Stimulated activated CD8-positive, alpha-beta memory T cell treated with anti-CD3 and anti-CD28 coated beads, Interleukin-12 subunit alpha, Interleukin-12 subunit beta, amount 100 ng/mL, for 24 hours (primary cell): ENCODE measurements around the gene CSK.
"Not testable (repeated sequence)": the region's sequence is repeated elsewhere in the genome, so short reads cannot be mapped to it uniquely, and the experiment has no call there.

ENCODE experiments used
- DNase-seq: peaks from one replicate; pipeline ENCODE4 v3.0.0-alpha.2; 2020; ENCODE audit errors: extremely low read depth

CSK gene

GRCh38 chr15:74770211-74770903, 11.5 kb upstream of the CSK start:
- DNase-seq: no peak

GRCh38 chr15:74773329-74773728, 8.6 kb upstream of the CSK start:
- DNase-seq: no peak

GRCh38 chr15:74773731-74774252, 8.1 kb upstream of the CSK start:
- no peak for DNase-seq

GRCh38 chr15:74775132-74775562, 6.7 kb upstream of the CSK start:
- DNase-seq: no peak

GRCh38 chr15:74775894-74776293, 6.0 kb upstream of the CSK start:
- no peak for DNase-seq

GRCh38 chr15:74776821-74777768, 4.8 kb upstream of the CSK start:
- DNase-seq: no peak

- no peak for DNase-seq
Measured at GRCh38 chr15:74777769-74778598, 3.9 kb upstream of the CSK start.

GRCh38 chr15:74778599-74778970, 3.3 kb upstream of the CSK start:
- DNase-seq: no peak

GRCh38 chr15:74779162-74779648, 2.7 kb upstream of the CSK start:
- no peak for DNase-seq

- DNase-seq: no peak
Measured at GRCh38 chr15:74780523-74781430, 1.1 kb upstream of the CSK start.

GRCh38 chr15:74782259-74783071, 585 bp downstream of the CSK start:
- no peak for DNase-seq

GRCh38 chr15:74783072-74783807, 1.4 kb downstream of the CSK start:
- no peak for DNase-seq

- DNase-seq: no peak
Measured at GRCh38 chr15:74783808-74784175, 1.9 kb downstream of the CSK start.

GRCh38 chr15:74784426-74785193, 2.7 kb downstream of the CSK start:
- DNase-seq: no peak

GRCh38 chr15:74785194-74786032, 3.5 kb downstream of the CSK start:
- DNase-seq: no peak

GRCh38 chr15:74786081-74786480, 4.2 kb downstream of the CSK start:
- not testable (repeated sequence) for DNase-seq

- DNase-seq: no peak
Measured at GRCh38 chr15:74786551-74787165, 4.8 kb downstream of the CSK start.
